ENCODE data around the gene HOXA9.

HOXA9 gene

DNA sequence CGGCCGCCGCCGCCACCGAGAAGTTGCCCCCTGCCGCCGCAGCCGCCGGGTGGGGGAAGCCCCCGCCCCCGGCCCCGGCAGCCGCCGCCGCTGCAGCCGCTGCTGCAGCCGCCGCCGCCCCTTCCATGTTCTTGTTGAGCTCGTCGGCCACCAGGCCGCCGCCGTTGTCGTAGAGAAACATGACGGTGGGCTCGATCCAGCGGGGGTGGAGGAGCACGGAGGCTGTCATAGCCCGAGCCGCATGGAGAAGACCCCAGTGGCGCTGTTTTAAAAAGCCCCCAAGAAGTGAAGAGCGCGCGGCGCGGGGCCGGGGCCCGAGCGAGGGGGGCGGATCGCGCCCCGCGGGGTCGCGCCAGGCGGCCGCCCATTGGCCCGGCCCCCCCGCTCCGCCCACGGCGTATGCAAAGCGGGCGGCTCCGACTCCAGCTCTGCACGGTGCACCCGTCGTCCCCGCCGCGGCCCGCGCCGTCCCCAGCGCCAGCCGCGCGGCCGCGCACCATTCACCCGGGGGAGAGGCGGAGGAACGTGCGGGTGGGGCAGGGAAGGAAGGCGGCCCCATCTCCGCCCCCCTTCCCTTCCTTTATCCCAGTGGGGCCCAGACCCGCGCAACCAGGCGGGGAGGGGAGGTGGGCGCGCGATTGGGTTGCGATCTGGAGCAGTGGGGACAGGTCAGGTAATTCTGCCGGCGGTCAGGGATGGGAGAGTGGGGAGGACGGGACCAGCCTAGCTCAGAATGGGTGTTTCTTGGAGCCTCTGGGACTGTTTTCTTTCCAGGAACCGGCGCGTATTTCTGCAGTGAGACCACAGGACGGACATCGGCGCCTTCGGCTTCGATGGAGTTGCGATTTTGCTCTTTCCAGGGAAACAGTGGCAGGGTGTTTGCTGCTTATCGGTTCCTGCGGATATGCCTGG lies 34.8 kb upstream of the HOXA9 start, which contains the start of gene HOXA13:
Gene HOXA13 (minus strand): TSS at position 243 of the 912 bp plus-strand sequence. CDS start 14 bp downstream, at position 229.
- no peak for TF ChIP-seq CTCF (IDR thresholded peaks at IDR 0.05; ENCODE audit: low read depth, low read length, missing control alignments)
- peak within 1 kb of the TSS; percentile 20; the same call in 1 of the 2 replicates for H3K4me3 ChIP-seq (ENCODE audit: low read depth, low read length)
- no peak for DNase-seq (ENCODE audit: low read depth)

DNA sequence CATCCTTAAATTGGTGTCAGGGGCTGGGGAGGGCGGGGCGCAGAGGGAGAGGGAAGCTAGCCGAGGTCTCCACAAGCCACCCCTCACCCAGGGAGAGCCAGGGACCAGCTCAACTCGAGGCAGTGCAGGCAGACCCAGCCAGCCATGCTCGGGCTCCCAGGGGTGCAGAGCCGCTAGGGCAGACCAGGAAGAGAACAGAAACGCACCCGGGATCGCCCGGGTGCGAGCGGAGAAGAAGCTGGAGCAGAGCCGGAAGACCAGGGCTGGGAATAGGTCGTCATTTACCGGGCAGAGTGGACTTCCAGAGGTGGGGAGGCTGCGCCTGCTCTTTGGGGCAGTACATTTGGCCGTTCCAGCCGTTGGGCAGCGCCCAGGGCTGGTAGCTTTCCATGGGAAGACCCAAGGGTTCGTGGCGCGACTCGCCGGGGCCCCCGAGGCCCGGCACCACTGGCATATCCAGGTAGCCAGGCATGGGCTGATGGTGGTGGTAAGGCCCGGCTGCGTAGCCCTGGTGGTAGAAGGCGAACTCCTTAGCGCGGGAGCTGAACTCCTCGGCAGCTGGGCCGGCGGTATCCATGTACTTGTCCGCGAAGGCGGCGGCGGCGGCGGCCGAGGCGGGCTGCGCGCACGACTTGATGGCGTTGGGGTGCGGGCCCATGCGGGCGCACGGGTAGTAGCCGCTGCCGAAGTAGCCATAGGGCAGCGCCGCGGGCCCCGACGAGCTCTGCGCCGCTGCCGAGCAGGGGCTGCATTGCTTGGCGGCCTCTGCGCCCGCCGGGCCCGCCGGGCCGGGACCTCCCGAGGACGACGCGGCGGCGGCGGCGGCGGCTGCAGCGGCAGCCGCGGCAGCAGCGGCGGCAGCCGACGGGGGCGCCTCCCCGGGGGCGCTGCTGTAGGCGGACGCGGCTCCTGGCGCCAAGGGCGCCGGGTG lies 33.8 kb upstream of the HOXA9 start:
- TF ChIP-seq CTCF (IDR thresholded peaks at IDR 0.05; ENCODE audit: low read depth, low read length, missing control alignments), result no peak
- no peak overlapping the region for H3K4me3 ChIP-seq (ENCODE audit: low read depth, low read length)
- DNase-seq (ENCODE audit: low read depth), result no peak

GRCh38 chr7:27198138-27198841 lies 33.0 kb upstream of the HOXA9 start:
- DNase-seq (ENCODE audit: low read depth), result no peak
- no peak overlapping the region for H3K4me3 ChIP-seq (ENCODE audit: low read depth, low read length)

DNA sequence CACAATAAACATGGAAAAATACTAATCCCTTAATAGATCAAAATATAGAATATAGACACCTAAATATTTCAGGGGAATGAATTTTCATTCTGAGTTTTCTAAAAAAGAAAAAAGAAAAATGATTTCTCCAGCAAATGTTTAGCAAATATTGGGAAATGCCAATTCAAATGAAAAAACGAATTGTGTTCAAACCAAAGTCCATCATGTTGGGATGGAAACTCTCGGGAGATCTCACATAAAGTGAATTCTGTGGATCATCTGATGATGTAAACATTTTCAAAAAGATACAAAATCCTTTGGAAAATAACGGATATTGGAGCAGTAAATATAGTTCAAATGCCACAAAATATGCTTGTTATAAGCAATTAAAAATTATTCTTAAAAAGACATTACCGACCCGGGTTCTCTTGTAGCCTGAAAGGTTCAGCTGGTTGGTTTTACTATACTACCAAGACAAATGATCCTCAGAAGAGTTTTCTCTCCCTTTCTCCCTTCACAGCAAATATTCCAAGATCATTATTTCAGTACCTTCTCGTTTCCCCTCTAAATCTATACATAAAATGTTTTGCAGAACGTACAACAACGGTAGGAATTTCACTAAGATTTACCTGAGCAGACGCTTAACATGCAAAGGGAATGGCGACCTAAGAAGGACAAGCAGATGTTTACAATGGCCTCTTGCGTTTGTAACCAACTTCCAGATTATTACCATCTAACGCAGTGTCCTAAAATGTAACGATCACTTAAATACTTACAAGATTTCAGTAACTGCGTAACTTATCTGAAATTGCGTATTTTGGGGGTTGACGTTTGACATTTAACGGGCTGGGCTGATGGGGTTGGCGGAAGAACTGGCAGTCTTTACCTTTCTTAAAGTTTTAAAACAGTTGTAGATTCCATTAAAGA lies 32.1 kb upstream of the HOXA9 start:
- DNase-seq (ENCODE audit: low read depth), result no peak
- TF ChIP-seq CTCF (IDR thresholded peaks at IDR 0.05; ENCODE audit: low read depth, low read length, missing control alignments), result no peak
- H3K4me3 ChIP-seq (ENCODE audit: low read depth, low read length), result no peak overlapping the region

More at GRCh38 chr7:27198138-27198841, 33.0 kb upstream of the HOXA9 start:
- TF ChIP-seq CTCF (IDR thresholded peaks at IDR 0.05; ENCODE audit: low read depth, low read length, missing control alignments), result no peak

GRCh38 chr7:27196287-27196767 lies 31.0 kb upstream of the HOXA9 start:
- no peak overlapping the region for H3K4me3 ChIP-seq (ENCODE audit: low read depth, low read length)
- peak; percentile 46 for DNase-seq (ENCODE audit: low read depth)
- TF ChIP-seq CTCF (IDR thresholded peaks at IDR 0.05; ENCODE audit: low read depth, low read length, missing control alignments), result peak; percentile 68
